Chondrocyte (in vitro differentiated cells): ENCODE measurements around the gene LPAR1. TPM values are rescaled to one million over a fixed set of nuclear protein-coding genes. Genes with fewer than 3 reads are reported as not detected.
A peak's percentile ranks its signal among the peaks of the same experiment; 100 is the strongest.

Experiments
- DNase-seq: peaks from one replicate; pipeline ENCODE4 v3.0.0; 2021; ENCODE audit warnings: mixed read lengths, low spot score
- H3K27ac Mint-ChIP-seq: one replicate; pipeline ENCODE4 v1.8.0; 2021; ENCODE audit warnings: mild to moderate bottlenecking, moderate library complexity, mixed read lengths; ENCODE audit not compliant: unreplicated experiment
- H3K27me3 Mint-ChIP-seq: 2 replicates; pipeline ENCODE4 v1.8.0; 2021; ENCODE audit warnings: low read depth, mixed read lengths
- H3K36me3 Mint-ChIP-seq: 2 replicates; pipeline ENCODE4 v1.8.0; 2021; ENCODE audit warnings: low read depth, mixed read lengths
- H3K4me1 Mint-ChIP-seq: 2 replicates; pipeline ENCODE4 v1.8.0; 2021; ENCODE audit warnings: low read depth, mild to moderate bottlenecking, mixed read lengths
- H3K4me3 Mint-ChIP-seq: one replicate; pipeline ENCODE4 v1.8.0; 2021; ENCODE audit warnings: mild to moderate bottlenecking, moderate library complexity, mixed read lengths; ENCODE audit not compliant: unreplicated experiment
- H3K9me3 Mint-ChIP-seq: 2 replicates; pipeline ENCODE4 v1.8.0; 2021; ENCODE audit warnings: low read depth, mixed read lengths
- total RNA-seq: library from RNA; stranded (reverse); gene quantifications from 3 replicates; pipeline ENCODE4 v1.2.1, GENCODE V29; 2021
- TF ChIP-seq, protein P1 (sequence below): fragments of 200-600 bp; sonication (generic); IDR thresholded peaks from 2 replicates; pipeline ENCODE4 v1.5.0; 2021; ENCODE audit warnings: antibody characterized with exemption, mild to moderate bottlenecking, moderate library complexity

Gene LPAR1
- total RNA-seq, 1 donor from 2014 or later: 33.5 TPM

DNA sequence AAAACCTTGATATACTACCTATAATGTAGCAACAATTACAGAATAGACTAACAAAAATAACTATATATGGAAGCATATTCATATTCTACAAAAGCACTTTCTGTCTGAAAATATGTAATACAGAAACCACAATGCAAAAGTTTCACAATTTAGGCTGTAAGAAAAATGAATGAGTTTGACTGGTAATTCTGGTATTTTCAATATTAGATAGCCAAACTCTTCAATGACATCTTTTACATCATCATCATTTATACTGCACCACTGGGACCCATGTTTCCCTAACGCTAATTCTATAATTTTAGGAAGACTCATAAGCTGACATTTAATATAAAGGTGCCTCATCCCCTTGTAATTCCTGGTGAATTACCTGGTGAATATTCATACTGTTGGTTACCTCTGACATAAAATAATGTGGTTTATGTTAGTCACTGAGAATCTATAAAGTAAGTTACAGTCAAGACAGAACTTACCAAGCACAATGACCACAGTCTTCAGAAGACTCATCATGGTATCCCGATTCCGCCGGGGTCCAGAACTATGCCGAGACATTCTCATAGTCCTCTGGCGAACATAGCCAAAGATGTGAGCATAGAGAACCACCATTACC lies 97.2 kb downstream of the LPAR1 start:
- peaks cover 6% of the 10 kb centered on the region for H3K9me3 Mint-ChIP-seq
- H3K36me3 Mint-ChIP-seq: peaks cover 14% of the 10 kb centered on the region
- H3K4me1 Mint-ChIP-seq: peaks cover 60% of the 10 kb centered on the region
- TF ChIP-seq, protein P1, sequence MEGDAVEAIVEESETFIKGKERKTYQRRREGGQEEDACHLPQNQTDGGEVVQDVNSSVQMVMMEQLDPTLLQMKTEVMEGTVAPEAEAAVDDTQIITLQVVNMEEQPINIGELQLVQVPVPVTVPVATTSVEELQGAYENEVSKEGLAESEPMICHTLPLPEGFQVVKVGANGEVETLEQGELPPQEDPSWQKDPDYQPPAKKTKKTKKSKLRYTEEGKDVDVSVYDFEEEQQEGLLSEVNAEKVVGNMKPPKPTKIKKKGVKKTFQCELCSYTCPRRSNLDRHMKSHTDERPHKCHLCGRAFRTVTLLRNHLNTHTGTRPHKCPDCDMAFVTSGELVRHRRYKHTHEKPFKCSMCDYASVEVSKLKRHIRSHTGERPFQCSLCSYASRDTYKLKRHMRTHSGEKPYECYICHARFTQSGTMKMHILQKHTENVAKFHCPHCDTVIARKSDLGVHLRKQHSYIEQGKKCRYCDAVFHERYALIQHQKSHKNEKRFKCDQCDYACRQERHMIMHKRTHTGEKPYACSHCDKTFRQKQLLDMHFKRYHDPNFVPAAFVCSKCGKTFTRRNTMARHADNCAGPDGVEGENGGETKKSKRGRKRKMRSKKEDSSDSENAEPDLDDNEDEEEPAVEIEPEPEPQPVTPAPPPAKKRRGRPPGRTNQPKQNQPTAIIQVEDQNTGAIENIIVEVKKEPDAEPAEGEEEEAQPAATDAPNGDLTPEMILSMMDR: no peak
- H3K27ac Mint-ChIP-seq: no peak overlapping the region
- H3K27me3 Mint-ChIP-seq: no peaks in the 10 kb centered on the region
- no peak overlapping the region for H3K4me3 Mint-ChIP-seq
- DNase-seq: no peak

DNA sequence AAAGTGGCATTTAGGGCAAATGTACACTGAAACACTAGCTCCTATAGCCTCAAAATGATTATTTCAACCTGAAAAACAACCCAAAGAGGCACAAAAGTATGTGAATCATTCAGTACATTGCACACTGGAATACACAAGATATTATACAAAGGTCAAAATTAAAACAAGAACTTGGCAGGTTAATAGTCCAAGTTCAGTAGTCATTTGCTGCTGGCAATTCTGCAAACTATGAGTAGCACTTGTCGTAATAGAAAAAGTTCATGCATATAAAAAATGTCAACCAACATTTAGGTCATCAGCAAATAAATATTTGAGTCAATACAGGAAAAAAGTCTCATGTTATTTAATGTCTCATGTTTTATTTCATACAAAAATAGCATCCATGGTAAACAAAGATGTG lies 98.7 kb downstream of the LPAR1 start:
- Mint-ChIP-seq H3K27ac (no peak overlapping the region), H3K9me3 (peaks cover 10% of the 10 kb centered on the region), H3K4me1 (peaks cover 70% of the 10 kb centered on the region), H3K27me3 (no peaks in the 10 kb centered on the region), H3K36me3 (peaks cover 14% of the 10 kb centered on the region), H3K4me3 (no peak overlapping the region)
- DNase-seq: no peak
- TF ChIP-seq, protein P1: no peak

DNA sequence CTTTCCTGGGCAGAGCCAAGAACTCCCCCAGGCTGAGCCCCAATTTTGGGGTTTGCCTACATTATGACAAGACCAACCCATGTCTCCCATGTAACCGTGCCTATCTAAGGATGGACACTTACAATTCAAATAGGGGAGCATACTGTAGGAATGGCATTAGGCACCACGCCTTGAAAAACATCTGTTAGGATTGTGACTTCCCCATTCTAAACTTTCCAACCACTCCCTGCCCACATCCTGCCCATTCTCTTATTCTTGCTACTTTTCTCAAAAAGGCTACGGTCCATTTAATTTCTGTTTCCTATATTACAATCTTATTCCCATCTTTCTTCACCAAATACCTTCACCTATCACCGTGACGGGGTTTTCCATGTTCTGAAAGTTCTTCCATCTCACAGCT lies 99.2 kb downstream of the LPAR1 start:
- peaks cover 72% of the 10 kb centered on the region for H3K4me1 Mint-ChIP-seq
- peaks cover 14% of the 10 kb centered on the region for H3K36me3 Mint-ChIP-seq
- no peaks in the 10 kb centered on the region for H3K27me3 Mint-ChIP-seq
- H3K9me3 Mint-ChIP-seq: peaks cover 10% of the 10 kb centered on the region
- DNase-seq: no peak
- TF ChIP-seq, protein P1: no peak
- no peak overlapping the region for H3K27ac Mint-ChIP-seq
- no peak overlapping the region for H3K4me3 Mint-ChIP-seq

DNA sequence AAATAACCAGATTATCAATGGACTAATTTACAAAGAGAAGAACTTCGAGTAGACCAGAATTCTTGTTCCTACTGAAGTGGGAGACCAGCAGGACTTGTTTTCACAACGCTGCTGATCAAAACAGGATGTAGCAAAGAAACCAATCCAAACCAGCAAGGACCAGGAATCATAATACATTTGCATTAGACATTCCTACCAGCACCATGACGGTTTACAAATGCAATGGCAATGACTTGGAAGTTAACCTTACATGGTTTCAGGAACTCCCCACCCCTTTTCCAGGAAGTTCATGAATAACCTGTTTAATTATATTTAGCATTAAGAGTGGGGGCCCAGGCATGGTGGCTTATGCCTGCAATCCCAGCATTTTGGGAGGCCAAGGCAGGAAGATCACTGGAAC lies 100.0 kb downstream of the LPAR1 start:
- Mint-ChIP-seq H3K4me1 (peaks cover 75% of the 10 kb centered on the region), H3K27me3 (no peaks in the 10 kb centered on the region), H3K27ac (no peak overlapping the region), H3K4me3 (no peak overlapping the region), H3K36me3 (peaks cover 14% of the 10 kb centered on the region), H3K9me3 (peaks cover 10% of the 10 kb centered on the region)
- TF ChIP-seq, protein P1: no peak
- no peak for DNase-seq

DNA sequence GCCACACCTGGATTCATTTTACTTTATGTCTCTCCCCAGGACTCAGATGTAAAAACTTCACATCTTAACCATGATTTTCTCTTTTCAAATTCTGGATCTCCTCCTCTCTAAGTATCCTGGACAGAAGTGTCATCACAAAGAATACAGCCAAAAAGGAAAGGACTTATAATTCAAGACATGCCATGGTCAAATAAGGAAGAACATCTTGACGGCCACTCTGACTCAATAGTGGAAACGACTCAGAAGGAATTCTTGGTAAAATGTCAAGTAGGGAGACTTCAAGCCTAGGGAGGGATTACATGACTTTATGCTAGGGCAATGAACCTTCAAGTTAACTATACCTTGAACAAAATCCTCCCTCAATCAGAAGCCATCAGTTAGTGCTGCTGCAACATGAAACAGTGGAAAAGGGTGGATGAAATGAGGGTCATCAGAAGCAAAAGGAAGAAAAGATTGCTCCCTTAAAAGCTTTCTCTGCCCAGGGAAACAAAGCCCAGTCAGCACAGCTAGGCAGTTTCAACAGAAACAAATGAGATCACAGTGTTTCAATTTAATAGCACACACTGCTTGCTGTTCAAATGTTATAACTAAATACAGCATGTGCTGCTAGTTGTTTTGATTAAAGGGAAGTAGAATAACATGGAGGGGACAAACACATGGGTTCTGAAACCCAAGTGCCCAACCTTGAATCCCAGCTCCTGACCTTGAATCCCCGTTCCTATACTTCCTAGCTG lies 101.4 kb downstream of the LPAR1 start:
- H3K4me3 Mint-ChIP-seq: no peak overlapping the region
- H3K27me3 Mint-ChIP-seq: no peaks in the 10 kb centered on the region
- peaks cover 10% of the 10 kb centered on the region for H3K9me3 Mint-ChIP-seq
- DNase-seq: no peak
- TF ChIP-seq, protein P1: no peak
- H3K36me3 Mint-ChIP-seq: peaks cover 14% of the 10 kb centered on the region
- H3K27ac Mint-ChIP-seq: peak overlapping the region; percentile 64
- peaks cover 71% of the 10 kb centered on the region for H3K4me1 Mint-ChIP-seq
